B cell (primary cell): ENCODE data around the gene DLX6. TPM values are rescaled to one million over a fixed set of nuclear protein-coding genes. Genes with fewer than 3 reads are reported as not detected.

Experiments
- ATAC-seq: fragments of 200-7000 bp; cut with Tn5 transposase; one replicate; pipeline ENCODE4 v1.10.0; 2021; ENCODE audit warnings: low read depth, mild to moderate bottlenecking, moderate number of reproducible peaks, moderate library complexity
- CTCF ChIA-PET: fragments of 350-600 bp; sonication (Branson Sonifier 250); formaldehyde crosslinking; loops from one replicate; lab custom pipeline; 2021; ENCODE audit warnings: antibody characterized with exemption, inconsistent platforms; lab: Charles Lee
- POLR2A ChIA-PET: fragments of 350-600 bp; sonication (Branson Sonifier 250); formaldehyde crosslinking; loops from one replicate; lab custom pipeline; 2021; ENCODE audit warnings: antibody characterized with exemption; lab: Charles Lee
- DNase-seq: peaks from one replicate; pipeline ENCODE4 v3.0.0; 2013
- H2AFZ ChIP-seq: 2 replicates; pipeline ENCODE4 v1.6.1; 2012; ENCODE audit warnings: mild to moderate bottlenecking, low read depth, low read length; ENCODE audit not compliant: insufficient read depth, poor library complexity, severe bottlenecking
- H3K27ac ChIP-seq, 2 donors: 1 replicate in 1 of 2; 2 replicates in 1 of 2; pipeline ENCODE4 v1.5.1; 2012 to 2013; ENCODE audit warnings: low read length in 2 of 2, mild to moderate bottlenecking in 2 of 2, moderate library complexity in 1 of 2
- H3K27me3 ChIP-seq, 4 experiments: fragments of 200-600 bp in 1 of 4; sonication (generic) in 1 of 4; replicated peaks in 1 of 4; 1 replicate in 2 of 4; 2 replicates in 2 of 4; pipeline versions ENCODE4 v1.6.1 to v1.7.0; 2013 to 2016; ENCODE audit warnings: low read length in 3 of 4, mild to moderate bottlenecking in 2 of 4, mixed read lengths in 1 of 4, moderate library complexity in 1 of 4; ENCODE audit not compliant: insufficient read depth in 4 of 4, control insufficient read depth in 3 of 4; ENCODE audit errors: control extremely low read depth in 1 of 4
- H3K36me3 ChIP-seq, 2 experiments: replicated peaks in 1 of 2; 1 replicate in 1 of 2; 2 replicates in 1 of 2; pipeline versions ENCODE4 v1.6.1 to v1.7.1; 2013; ENCODE audit warnings: low read length in 1 of 2; ENCODE audit not compliant: insufficient read depth in 2 of 2, control insufficient read depth in 1 of 2; ENCODE audit errors: control extremely low read depth in 1 of 2, extremely low read depth in 1 of 2
- H3K4me1 ChIP-seq, 2 donors: fragments of 200-600 bp in 1 of 2; sonication (generic) in 1 of 2; 1 replicate in 1 of 2; 2 replicates in 1 of 2; pipeline versions ENCODE4 v1.5.1 to v1.6.1; 2013 to 2017; ENCODE audit warnings: low read length in 2 of 2; ENCODE audit not compliant: control insufficient read depth in 2 of 2, insufficient read depth in 2 of 2
- H3K4me2 ChIP-seq: replicated peaks from 2 replicates; pipeline ENCODE3; 2012; ENCODE audit warnings: mild to moderate bottlenecking, low read depth, low read length; ENCODE audit not compliant: poor library complexity, severe bottlenecking
- H3K4me3 ChIP-seq, 5 experiments: fragments of 200-600 bp in 1 of 5; sonication (generic) in 1 of 5; 1 replicate in 3 of 5; 2 replicates in 2 of 5; pipeline versions ENCODE4 v1.5.1 to v1.7.0; 2011 to 2016; ENCODE audit warnings: low read length in 4 of 5, mild to moderate bottlenecking in 4 of 5, low read depth in 2 of 5, control low read depth in 1 of 5, moderate library complexity in 1 of 5; ENCODE audit not compliant: insufficient read depth in 1 of 5; ENCODE audit errors: control extremely low read depth in 1 of 5, extremely low read depth in 1 of 5
- H3K79me2 ChIP-seq: fragments of 200-600 bp; sonication (generic); one replicate; pipeline ENCODE4 v1.6.0; 2016; ENCODE audit warnings: low read length; ENCODE audit not compliant: control insufficient read depth, insufficient read depth
- H3K9ac ChIP-seq: fragments of 200-600 bp; sonication (generic); 2 replicates; pipeline ENCODE4 v1.6.1; 2017; ENCODE audit warnings: mild to moderate bottlenecking, low read length, moderate library complexity
- H3K9me3 ChIP-seq, 3 donors: one replicate each; pipeline versions ENCODE4 v1.6.1 to v1.7.1; 2013; ENCODE audit warnings: low read length in 2 of 3; ENCODE audit not compliant: control insufficient read depth in 2 of 3, insufficient read depth in 1 of 3; ENCODE audit errors: control extremely low read depth in 1 of 3
- H4K20me1 ChIP-seq: 2 replicates; pipeline ENCODE4 v1.6.0; 2012; ENCODE audit warnings: mild to moderate bottlenecking, low read length; ENCODE audit not compliant: insufficient read depth, control insufficient read depth, poor library complexity, severe bottlenecking
- H3K27ac Mint-ChIP-seq: one replicate; pipeline ENCODE4 v1.8.0; 2021; ENCODE audit warnings: mixed read lengths
- H3K27me3 Mint-ChIP-seq: one replicate; pipeline ENCODE4 v1.8.0; 2021; ENCODE audit warnings: mixed read lengths
- H3K4me1 Mint-ChIP-seq: one replicate; pipeline ENCODE4 v1.8.0; 2021; ENCODE audit warnings: mixed read lengths
- H3K4me3 Mint-ChIP-seq: one replicate; pipeline ENCODE4 v1.8.0; 2021; ENCODE audit warnings: mixed read lengths
- H3K9me3 Mint-ChIP-seq: one replicate; pipeline ENCODE4 v1.8.0; 2022; ENCODE audit warnings: mixed read lengths; ENCODE audit not compliant: insufficient read depth
- EZH2 ChIP-seq: IDR thresholded peaks from 2 replicates; pipeline ENCODE4 v1.6.1; 2012; ENCODE audit warnings: borderline replicate concordance, low read depth, mild to moderate bottlenecking, moderate library complexity, low read length; ENCODE audit not compliant: insufficient read depth, poor library complexity, severe bottlenecking
- WGBS: methylation state at CpG from one replicate; pipeline ENCODE4 v1.1.5; 2013; ENCODE audit warnings: missing lambda C conversion rate; ENCODE audit not compliant: insufficient coverage; 5-methylcytosine and 5-hydroxymethylcytosine counted together
- intact Hi-C: fragments of 100-400 bp; cut with micrococcal nuclease; formaldehyde crosslinking; loops from one replicate; pipeline ENCODE4 v1.10.0; 2022
- polyA plus RNA-seq: library from polyadenylated mRNA; depleted of rRNA; stranded (reverse); fragments of >200 nt; gene quantifications from 2 replicates; pipeline ENCODE4 v1.2.3, GENCODE V29; 2012
- total RNA-seq, 2 donors: library from RNA; stranded (reverse); fragments of 120-200 nt in 1 of 2; gene quantifications; 1 replicate in 1 of 2; 2 replicates in 1 of 2; pipeline versions ENCODE4 v1.2.3 to v1.2.4, GENCODE V29; 2013 to 2022
- TF ChIP-seq, protein P1 (sequence below): fragments of 200-600 bp; IDR thresholded peaks from one replicate; pipeline ENCODE4 v1.8.0; 2022; ENCODE audit warnings: antibody characterized with exemption, mild to moderate bottlenecking

Gene DLX6
- total and polyA plus RNA-seq, 2 donors (not counting 1 experiment from before 2014, with no cell fraction given) = not detected

DNA sequence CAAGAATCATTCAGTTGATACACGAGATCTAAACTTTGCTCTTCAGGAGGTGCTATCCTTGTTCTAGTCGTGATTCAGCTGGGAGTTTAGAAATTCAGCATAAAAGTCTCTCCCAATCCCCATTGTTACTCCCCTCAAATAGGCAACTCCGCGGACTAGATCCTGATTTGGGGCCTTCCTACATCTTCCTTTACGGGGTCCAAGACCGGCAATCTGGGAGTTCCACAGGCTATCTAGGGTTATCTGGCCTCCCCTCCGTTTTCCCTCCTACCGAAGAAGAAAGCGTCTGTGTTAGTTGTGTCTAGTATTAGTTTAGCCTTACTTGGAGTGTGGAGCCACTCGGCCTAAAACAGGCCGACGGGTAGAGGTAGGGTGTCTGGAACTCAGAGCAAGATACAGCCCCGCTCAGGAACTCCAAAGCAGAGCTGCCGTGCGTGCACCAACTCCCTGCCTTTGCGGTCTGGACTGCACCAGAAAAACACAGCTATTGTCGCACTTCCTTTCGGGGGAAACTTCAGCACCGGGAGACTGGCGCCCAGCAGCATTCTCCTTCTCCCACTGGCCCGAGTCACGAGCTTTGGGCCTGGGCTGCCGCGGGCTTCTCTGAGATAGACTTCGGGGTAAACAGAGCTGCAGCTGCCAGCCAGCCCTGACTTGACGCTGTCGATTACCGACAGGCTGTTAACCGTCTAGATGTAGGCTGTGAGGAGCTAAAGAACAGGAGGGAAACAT is 20.8 kb downstream of the DLX6 start:
- no peaks in the 10 kb centered on the region for H4K20me1 ChIP-seq
- ATAC-seq (no peak), DNase-seq (peak; percentile 34)
- H3K4me3 Mint-ChIP-seq = peak overlapping the region; percentile 86
- no peaks in the 10 kb centered on the region for H3K79me2 ChIP-seq
- H3K27ac ChIP-seq = no peak overlapping the region
- peaks cover 0 to 32% (median 0%) of the 10 kb centered on the region in 3 donors for H3K9me3 ChIP-seq
- H3K4me1 ChIP-seq = peaks cover 18 to 31% of the 10 kb centered on the region in 2 donors
- ChIA-PET POLR2A (no interaction called here), CTCF (interaction anchor here (1.4 to 2.9 kb wide), 6 partner anchors 13 to 1109 kb away, joined by 3 to 50 read pairs (median 11); no protein-coding TSS in a partner anchor)
- 3% methylated on average over 23 of the region's 29 CpGs for WGBS
- H3K4me2 ChIP-seq = peak overlapping the region; percentile 78
- peak overlapping the region in 1 of 5 experiments; percentile 52 for H3K4me3 ChIP-seq
- peaks cover 76% of the 10 kb centered on the region for H3K27me3 Mint-ChIP-seq
- peaks cover 29% of the 10 kb centered on the region for H3K4me1 Mint-ChIP-seq
- H3K27ac Mint-ChIP-seq = no peak overlapping the region
- H3K27me3 ChIP-seq = peaks cover 0 to 72% (median 44%) of the 10 kb centered on the region in 4 experiments
- H2AFZ ChIP-seq = peak overlapping the region; percentile 56
- intact Hi-C loops = no loop called here
- H3K36me3 ChIP-seq = no peaks in the 10 kb centered on the region
- H3K9ac ChIP-seq = peak overlapping the region; percentile 11
- H3K9me3 Mint-ChIP-seq = no peaks in the 10 kb centered on the region
- TF ChIP-seq, protein P1, sequence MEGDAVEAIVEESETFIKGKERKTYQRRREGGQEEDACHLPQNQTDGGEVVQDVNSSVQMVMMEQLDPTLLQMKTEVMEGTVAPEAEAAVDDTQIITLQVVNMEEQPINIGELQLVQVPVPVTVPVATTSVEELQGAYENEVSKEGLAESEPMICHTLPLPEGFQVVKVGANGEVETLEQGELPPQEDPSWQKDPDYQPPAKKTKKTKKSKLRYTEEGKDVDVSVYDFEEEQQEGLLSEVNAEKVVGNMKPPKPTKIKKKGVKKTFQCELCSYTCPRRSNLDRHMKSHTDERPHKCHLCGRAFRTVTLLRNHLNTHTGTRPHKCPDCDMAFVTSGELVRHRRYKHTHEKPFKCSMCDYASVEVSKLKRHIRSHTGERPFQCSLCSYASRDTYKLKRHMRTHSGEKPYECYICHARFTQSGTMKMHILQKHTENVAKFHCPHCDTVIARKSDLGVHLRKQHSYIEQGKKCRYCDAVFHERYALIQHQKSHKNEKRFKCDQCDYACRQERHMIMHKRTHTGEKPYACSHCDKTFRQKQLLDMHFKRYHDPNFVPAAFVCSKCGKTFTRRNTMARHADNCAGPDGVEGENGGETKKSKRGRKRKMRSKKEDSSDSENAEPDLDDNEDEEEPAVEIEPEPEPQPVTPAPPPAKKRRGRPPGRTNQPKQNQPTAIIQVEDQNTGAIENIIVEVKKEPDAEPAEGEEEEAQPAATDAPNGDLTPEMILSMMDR = no peak
- TF ChIP-seq EZH2 = no peak
